Measurements from ENCODE around the gene ANKH. TPM values are rescaled to one million over a fixed set of nuclear protein-coding genes. Genes with fewer than 3 reads are reported as not detected.

ANKH gene
- total and polyA plus RNA-seq, 2 of the 13 experiments (the other 11 are each of a cell fraction or from before 2014, with no cell fraction given), result 25.0 to 36.0 TPM

DNA sequence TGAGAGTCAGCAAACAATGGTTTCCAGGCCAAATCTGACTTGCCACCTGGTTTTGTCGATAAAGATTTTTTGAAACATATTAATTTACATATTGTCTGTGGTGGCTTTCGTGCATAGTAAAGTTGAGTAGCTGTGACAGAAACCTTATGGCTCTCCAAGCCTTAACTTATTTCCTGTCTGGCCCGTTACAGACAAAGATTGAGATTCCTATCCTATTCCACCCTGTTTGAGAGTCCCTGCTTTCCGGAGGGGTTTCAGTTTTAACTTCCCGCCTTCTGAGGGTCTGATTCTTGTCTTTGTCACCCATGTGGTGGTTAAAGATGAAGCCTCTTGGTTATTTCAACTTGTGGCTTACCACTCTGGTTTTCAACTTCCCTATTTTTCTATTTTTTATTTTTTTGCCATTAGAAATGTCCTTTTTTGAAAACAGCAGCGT, 195.7 kb downstream of the ANKH start (continued):
- no peak for TF ChIP-seq POGK (CRISPR knock-in tag; conservative IDR thresholded peaks at IDR 0.05)
- TF ChIP-seq RFX5 (IDR thresholded peaks at IDR 0.05; ENCODE audit: low read depth, low read length), result no peak
- TF ChIP-seq NR2C2 (CRISPR knock-in tag; IDR thresholded peaks at IDR 0.05; ENCODE audit: borderline replicate concordance), result no peak
- TF ChIP-seq AGO1 (IDR thresholded peaks at IDR 0.05; ENCODE audit: low read depth, low read length, poor library complexity, severe bottlenecking), result no peak
- no peak for TF ChIP-seq HOXA5 (CRISPR knock-in tag; IDR thresholded peaks at IDR 0.05)
- TF ChIP-seq HBP1 (CRISPR knock-in tag; IDR thresholded peaks at IDR 0.05; ENCODE audit: low read depth), result no peak
- TF ChIP-seq TARDBP (CRISPR knock-in tag; IDR thresholded peaks at IDR 0.05), result no peak
- TF ChIP-seq ZNF432 (CRISPR knock-in tag; IDR thresholded peaks at IDR 0.05; ENCODE audit: borderline replicate concordance), result no peak

GRCh38 chr5:14674983-14675854, 196.4 kb downstream of the ANKH start:
- H3K4me3 ChIP-seq (replicated peaks in 1 of 3; ENCODE audit: insufficient read depth in 1 of 3, low read depth in 2 of 3, low read length in 3 of 3), result no peak overlapping the region
- ATAC-seq, result no peak
- no peaks in the 10 kb centered on the region for H3K9me3 ChIP-seq (ENCODE audit: low read length)
- H3K79me2 ChIP-seq (ENCODE audit: insufficient read depth, low read length), result peaks cover 74% of the 10 kb centered on the region
- H3K27me3 ChIP-seq (ENCODE audit: control insufficient read depth in 1 of 2, insufficient read depth in 2 of 2, low read length in 2 of 2), result no peaks in the 10 kb centered on the region
- CTCF ChIA-PET (ENCODE audit: low intra/inter-chr PET ratio, low total read pairs), result no interaction called here
- intact Hi-C loops (cut with micrococcal nuclease; ENCODE audit: unreplicated experiment), result no loop called here
- H3K27ac ChIP-seq (ENCODE audit: extremely low read length, insufficient read depth, low read length), result no peak overlapping the region
- in situ Hi-C loops (cut with HindIII; ENCODE audit: extremely low pct_ligation_motif_present, low pct_unique_long_range_greater_than_20kb), result no loop called here
- 92% methylated on average over 8 of the region's 8 CpGs for WGBS (ENCODE audit: low lambda C conversion rate)
- peaks cover 11% of the 10 kb centered on the region for H4K20me1 ChIP-seq (ENCODE audit: insufficient read depth, low read length)
- no peak overlapping the region for H2AFZ ChIP-seq (ENCODE audit: low read length)
- DNase-seq (ENCODE audit: low spot score), result no peak
- H3K4me1 ChIP-seq (ENCODE audit: insufficient read depth, low read length), result peaks cover 30% of the 10 kb centered on the region
- BruUV-seq (replicated peaks), result no TSS peak
- H3K9ac ChIP-seq (ENCODE audit: insufficient read depth, low read depth, low read length), result no peak overlapping the region
- H3K4me2 ChIP-seq (ENCODE audit: low read depth, low read length), result no peak overlapping the region
- FAIRE-seq, result no peak
- H3K36me3 ChIP-seq (replicated peaks in 1 of 2; ENCODE audit: control insufficient read depth in 1 of 2, insufficient read depth in 2 of 2, low read length in 2 of 2), result peaks cover 8 to 54% of the 10 kb centered on the region in 2 experiments
- POLR2A ChIA-PET, result no interaction called here
- no peak for TF ChIP-seq ZNF703 (CRISPR knock-in tag; IDR thresholded peaks at IDR 0.05; ENCODE audit: borderline replicate concordance)
- no peak for TF ChIP-seq ZNF407 (CRISPR knock-in tag; IDR thresholded peaks at IDR 0.05; ENCODE audit: not compliant biosample characterization)
